Measurements from ENCODE around the gene SLC9A9.

Gene SLC9A9

GRCh38 chr3:143266927-143267326 is 581.3 kb downstream of the SLC9A9 start:
- TF ChIP-seq SPI1 (IDR thresholded peaks at IDR 0.05; ENCODE audit: borderline replicate concordance, low read depth) (no peak), CTCF (IDR thresholded peaks at IDR 0.05; ENCODE audit: insufficient read depth, low read length) (no peak), GABPA (IDR thresholded peaks at IDR 0.05; ENCODE audit: low read depth) (no peak)
- TF ChIP-seq, protein P1, sequence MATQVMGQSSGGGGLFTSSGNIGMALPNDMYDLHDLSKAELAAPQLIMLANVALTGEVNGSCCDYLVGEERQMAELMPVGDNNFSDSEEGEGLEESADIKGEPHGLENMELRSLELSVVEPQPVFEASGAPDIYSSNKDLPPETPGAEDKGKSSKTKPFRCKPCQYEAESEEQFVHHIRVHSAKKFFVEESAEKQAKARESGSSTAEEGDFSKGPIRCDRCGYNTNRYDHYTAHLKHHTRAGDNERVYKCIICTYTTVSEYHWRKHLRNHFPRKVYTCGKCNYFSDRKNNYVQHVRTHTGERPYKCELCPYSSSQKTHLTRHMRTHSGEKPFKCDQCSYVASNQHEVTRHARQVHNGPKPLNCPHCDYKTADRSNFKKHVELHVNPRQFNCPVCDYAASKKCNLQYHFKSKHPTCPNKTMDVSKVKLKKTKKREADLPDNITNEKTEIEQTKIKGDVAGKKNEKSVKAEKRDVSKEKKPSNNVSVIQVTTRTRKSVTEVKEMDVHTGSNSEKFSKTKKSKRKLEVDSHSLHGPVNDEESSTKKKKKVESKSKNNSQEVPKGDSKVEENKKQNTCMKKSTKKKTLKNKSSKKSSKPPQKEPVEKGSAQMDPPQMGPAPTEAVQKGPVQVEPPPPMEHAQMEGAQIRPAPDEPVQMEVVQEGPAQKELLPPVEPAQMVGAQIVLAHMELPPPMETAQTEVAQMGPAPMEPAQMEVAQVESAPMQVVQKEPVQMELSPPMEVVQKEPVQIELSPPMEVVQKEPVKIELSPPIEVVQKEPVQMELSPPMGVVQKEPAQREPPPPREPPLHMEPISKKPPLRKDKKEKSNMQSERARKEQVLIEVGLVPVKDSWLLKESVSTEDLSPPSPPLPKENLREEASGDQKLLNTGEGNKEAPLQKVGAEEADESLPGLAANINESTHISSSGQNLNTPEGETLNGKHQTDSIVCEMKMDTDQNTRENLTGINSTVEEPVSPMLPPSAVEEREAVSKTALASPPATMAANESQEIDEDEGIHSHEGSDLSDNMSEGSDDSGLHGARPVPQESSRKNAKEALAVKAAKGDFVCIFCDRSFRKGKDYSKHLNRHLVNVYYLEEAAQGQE (IDR thresholded peaks at IDR 0.05; ENCODE audit: insufficient replicate concordance, low read depth) = no peak
- Histone ChIP-seq H3K4me3 (replicated peaks; ENCODE audit: insufficient read depth, low read length) (no peak overlapping the region), H3K27ac (replicated peaks) (no peak overlapping the region), H3K27me3 (ENCODE audit: insufficient read depth, poor library complexity, severe bottlenecking) (no peaks in the 10 kb centered on the region)
- DNase-seq (ENCODE audit: low read depth in 1 of 2, low spot score in 1 of 2) = no peak

- Histone ChIP-seq H3K4me3 (replicated peaks; ENCODE audit: insufficient read depth, low read length) (no peak overlapping the region), H3K27ac (replicated peaks) (no peak overlapping the region), H3K27me3 (ENCODE audit: insufficient read depth, poor library complexity, severe bottlenecking) (no peaks in the 10 kb centered on the region)
- TF ChIP-seq, protein P1 (IDR thresholded peaks at IDR 0.05; ENCODE audit: insufficient replicate concordance, low read depth) = no peak
- TF ChIP-seq CTCF (IDR thresholded peaks at IDR 0.05; ENCODE audit: insufficient read depth, low read length) (no peak), GABPA (IDR thresholded peaks at IDR 0.05; ENCODE audit: low read depth) (no peak), POLR2AphosphoS5 (IDR thresholded peaks at IDR 0.05; ENCODE audit: low read depth) (no peak), SPI1 (IDR thresholded peaks at IDR 0.05; ENCODE audit: borderline replicate concordance, low read depth) (no peak)
- no peak for DNase-seq (ENCODE audit: low read depth in 1 of 2, low spot score in 1 of 2)
These were observed 581.8 kb downstream of the SLC9A9 start for GRCh38 chr3:143266511-143266910.

DNA sequence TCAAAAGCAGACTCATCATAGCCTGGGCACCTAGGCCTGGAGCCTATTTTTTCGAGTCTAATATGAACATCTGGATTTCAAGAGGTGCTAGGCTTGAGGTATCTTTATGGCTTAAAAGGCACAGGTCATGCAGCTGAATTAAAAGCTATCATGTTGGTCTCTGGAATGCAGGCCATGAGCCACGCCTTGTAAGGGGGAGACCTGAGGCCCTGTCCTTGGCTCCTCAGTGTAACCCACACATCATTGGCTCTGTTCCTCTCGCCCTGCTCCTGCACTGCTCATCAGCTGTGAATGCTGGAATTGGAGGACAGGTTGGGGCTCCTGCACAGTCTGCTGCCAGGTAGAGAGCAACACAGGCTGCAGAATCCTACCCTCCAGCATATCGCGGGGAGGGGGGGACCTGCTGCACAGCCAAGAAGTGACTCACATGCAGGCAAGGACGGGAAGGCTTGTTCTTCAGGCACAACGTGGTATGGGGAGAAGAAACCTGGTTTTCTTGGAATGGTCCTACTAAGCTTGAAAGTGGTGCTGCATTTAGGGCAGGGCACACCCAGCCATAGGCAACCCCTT is 582.7 kb downstream of the SLC9A9 start:
- TF ChIP-seq POLR2AphosphoS5 (IDR thresholded peaks at IDR 0.05; ENCODE audit: low read depth) = no peak
- no peak for TF ChIP-seq CTCF (IDR thresholded peaks at IDR 0.05; ENCODE audit: insufficient read depth, low read length)
- TF ChIP-seq GABPA (IDR thresholded peaks at IDR 0.05; ENCODE audit: low read depth) = no peak
- TF ChIP-seq, protein P1 (IDR thresholded peaks at IDR 0.05; ENCODE audit: insufficient replicate concordance, low read depth) = no peak
- no peak for TF ChIP-seq SPI1 (IDR thresholded peaks at IDR 0.05; ENCODE audit: borderline replicate concordance, low read depth)
- H3K27me3 ChIP-seq (ENCODE audit: insufficient read depth, poor library complexity, severe bottlenecking) = no peaks in the 10 kb centered on the region
- no peak overlapping the region for H3K4me3 ChIP-seq (replicated peaks; ENCODE audit: insufficient read depth, low read length)
- H3K27ac ChIP-seq (replicated peaks) = no peak overlapping the region
- no peak for DNase-seq (ENCODE audit: low read depth in 1 of 2, low spot score in 1 of 2)

Measured in HL-60 (cell line).